HepG2 (cell line): ENCODE measurements around the gene FOXR1. TPM values are rescaled to one million over a fixed set of nuclear protein-coding genes. Genes with fewer than 3 reads are reported as not detected.

Experiments used
- CCDC6 ChIP-seq: sonication (generic); formaldehyde crosslinking; IDR thresholded peaks from 2 replicates; pipeline ENCODE4 v1.8.1; 2022; ENCODE audit warnings: mild to moderate bottlenecking, missing genetic modification reagents, moderate library complexity
- FOXJ3 ChIP-seq: sonication (generic); formaldehyde crosslinking; IDR thresholded peaks from 2 replicates; pipeline ENCODE4 v1.4.0; 2020; ENCODE audit warnings: missing genetic modification reagents, mild to moderate bottlenecking, borderline replicate concordance
- HOXA5 ChIP-seq: sonication (generic); formaldehyde crosslinking; IDR thresholded peaks from 2 replicates; pipeline ENCODE4 v1.4.0; 2020; ENCODE audit warnings: missing genetic modification reagents
- KDM2A ChIP-seq: sonication (generic); formaldehyde crosslinking; IDR thresholded peaks from 2 replicates; pipeline ENCODE4 v1.4.0; 2020; ENCODE audit warnings: low read depth, missing genetic modification reagents, borderline replicate concordance
- KDM5B ChIP-seq: sonication (generic); formaldehyde crosslinking; IDR thresholded peaks from 2 replicates; pipeline ENCODE4 v1.4.0; 2020; ENCODE audit warnings: missing genetic modification reagents, mild to moderate bottlenecking, borderline replicate concordance
- MTA3 ChIP-seq: sonication (generic); formaldehyde crosslinking; IDR thresholded peaks from 2 replicates; pipeline ENCODE4 v1.4.0; 2020; ENCODE audit warnings: missing genetic modification reagents
- NCOA1 ChIP-seq: sonication (generic); formaldehyde crosslinking; IDR thresholded peaks from 2 replicates; pipeline ENCODE4 v1.9.0; 2021; ENCODE audit warnings: missing genetic modification reagents
- NKX3-1 ChIP-seq: sonication (generic); formaldehyde crosslinking; IDR thresholded peaks from 2 replicates; pipeline ENCODE4 v1.5.0; 2020; ENCODE audit warnings: missing genetic modification reagents
- PPARG ChIP-seq: conservative IDR thresholded peaks from 2 replicates; pipeline ENCODE4 v1.6.1; 2016; ENCODE audit warnings: missing biosample characterization, missing genetic modification reagents
- TFDP2 ChIP-seq: sonication (generic); formaldehyde crosslinking; IDR thresholded peaks from 2 replicates; pipeline ENCODE4 v1.4.0; 2020; ENCODE audit warnings: missing genetic modification reagents
- USF2 ChIP-seq, 2 experiments: sonication (generic) in 1 of 2; formaldehyde crosslinking in 1 of 2; IDR thresholded peaks; 2 replicates each; pipeline versions ENCODE4 v1.5.1 to v1.6.1; 2011 to 2020; ENCODE audit warnings: borderline replicate concordance in 1 of 2, low read depth in 1 of 2, low read length in 1 of 2, mild to moderate bottlenecking in 1 of 2, missing genetic modification reagents in 1 of 2, moderate library complexity in 1 of 2
- WIZ ChIP-seq: sonication (generic); formaldehyde crosslinking; IDR thresholded peaks from 2 replicates; pipeline ENCODE4 v1.5.1; 2020; ENCODE audit warnings: mild to moderate bottlenecking, missing genetic modification reagents
- ZBTB21 ChIP-seq: sonication (generic); formaldehyde crosslinking; IDR thresholded peaks from 2 replicates; pipeline ENCODE4 v1.4.0; 2020; ENCODE audit warnings: missing genetic modification reagents
- ZBTB42 ChIP-seq: sonication (generic); formaldehyde crosslinking; IDR thresholded peaks from 2 replicates; pipeline ENCODE4 v1.5.0; 2020; ENCODE audit warnings: mild to moderate bottlenecking, missing genetic modification reagents
- ZFP36L1 ChIP-seq: sonication (generic); formaldehyde crosslinking; IDR thresholded peaks from 2 replicates; pipeline ENCODE4 v1.8.0; 2022; ENCODE audit warnings: mild to moderate bottlenecking, missing genetic modification reagents, moderate library complexity
- ZFP90 ChIP-seq: sonication (generic); formaldehyde crosslinking; IDR thresholded peaks from 2 replicates; pipeline ENCODE4 v1.8.0; 2022; ENCODE audit warnings: missing genetic modification reagents, mild to moderate bottlenecking, inconsistent platforms, borderline replicate concordance
- ZKSCAN5 ChIP-seq: sonication (generic); formaldehyde crosslinking; IDR thresholded peaks from 2 replicates; pipeline ENCODE4 v1.5.1; 2020; ENCODE audit warnings: mild to moderate bottlenecking, missing genetic modification reagents
- ZNF256 ChIP-seq: sonication (generic); formaldehyde crosslinking; conservative IDR thresholded peaks from 2 replicates; pipeline ENCODE4 v1.4.0; 2020; ENCODE audit warnings: missing genetic modification reagents
- ZNF280D ChIP-seq: sonication (generic); formaldehyde crosslinking; IDR thresholded peaks from 2 replicates; pipeline ENCODE4 v1.5.1; 2020; ENCODE audit warnings: mild to moderate bottlenecking, missing genetic modification reagents
- ZNF580 ChIP-seq: IDR thresholded peaks from 2 replicates; pipeline ENCODE4 v1.6.1; 2016; ENCODE audit warnings: low read depth, borderline replicate concordance
- ZNF670 ChIP-seq: sonication (generic); formaldehyde crosslinking; IDR thresholded peaks from 2 replicates; pipeline ENCODE4 v1.8.0; 2022; ENCODE audit warnings: mild to moderate bottlenecking, missing genetic modification reagents, borderline replicate concordance
- ZSCAN12 ChIP-seq: sonication (generic); formaldehyde crosslinking; IDR thresholded peaks from 2 replicates; pipeline ENCODE4 v1.9.0; 2021; ENCODE audit warnings: mild to moderate bottlenecking, missing genetic modification reagents
- polyA plus RNA-seq, 8 experiments: library from polyadenylated mRNA; depleted of rRNA in 3 of 8; stranded (reverse) in 7 of 8; unstranded in 1 of 8; fragments of >200 nt; fragmentation: Illumina TruSeq in 4 of 8; extraction: Trizol in 4 of 8; gene quantifications; 2 replicates each; pipeline versions ENCODE4 v1.2.1 to v1.2.3, GENCODE V29; 2011 to 2016; ENCODE audit warnings: low read depth in 4 of 8, missing spikeins in 1 of 8, mixed read lengths in 1 of 8; ENCODE audit not compliant: insufficient read depth in 1 of 8
- total RNA-seq, 5 experiments: library from RNA; depleted of rRNA; stranded (reverse); fragments of >200 nt; fragmentation: Illumina TruSeq; extraction: Trizol; gene quantifications; 2 replicates each; pipeline ENCODE4 v1.2.3, GENCODE V29; 2016; ENCODE audit warnings: low read depth in 1 of 5

Gene FOXR1
- total and polyA plus RNA-seq, 2 of the 13 experiments (the other 11 are each of a cell fraction or from before 2014, with no cell fraction given): not detected

GRCh38 chr11:118996926-118997626, 25.5 kb downstream of the FOXR1 start (continued):
- TF ChIP-seq ZNF580 (CRISPR knock-in tag): 0 out of 2 replicates have a peak, but pooled peaks have one; percentile 8
- no peak for TF ChIP-seq PPARG
- no peak for TF ChIP-seq ZBTB21 (CRISPR knock-in tag)
- TF ChIP-seq ZFP90: 0 out of 2 replicates have a peak, but pooled peaks have one; percentile 40
- no peak for TF ChIP-seq ZNF256 (CRISPR knock-in tag)
- no peak for TF ChIP-seq TFDP2 (CRISPR knock-in tag)
- no peak for TF ChIP-seq ZSCAN12 (CRISPR knock-in tag)
- no peak for TF ChIP-seq ZBTB42
- peak; percentile 21; the same call in 1 of the 2 replicates for TF ChIP-seq WIZ
- no peak for TF ChIP-seq ZFP36L1 (CRISPR knock-in tag)
- no peak for TF ChIP-seq MTA3
- peak; percentile 12; the same call in 1 of the 2 replicates for TF ChIP-seq HOXA5
- no peak for TF ChIP-seq ZKSCAN5 (CRISPR knock-in tag)
- no peak for TF ChIP-seq KDM5B
- no peak for TF ChIP-seq USF2 (IDR thresholded peaks at IDR 0.05; ENCODE audit: low read depth, low read length)
- no peak for TF ChIP-seq USF2 (CRISPR knock-in tag; IDR thresholded peaks at IDR 0.05; ENCODE audit: borderline replicate concordance)
- TF ChIP-seq FOXJ3: 0 out of 2 replicates have a peak, but pooled peaks have one; percentile 13
- TF ChIP-seq KDM2A: no peak
- TF ChIP-seq ZNF280D (CRISPR knock-in tag): no peak
- TF ChIP-seq NKX3-1 (CRISPR knock-in tag): 0 out of 2 replicates have a peak, but pooled peaks have one; percentile 15
- no peak for TF ChIP-seq NCOA1 (CRISPR knock-in tag)
- TF ChIP-seq CCDC6 (CRISPR knock-in tag): 0 out of 2 replicates have a peak, but pooled peaks have one; percentile 33
- TF ChIP-seq ZNF670: 0 out of 2 replicates have a peak, but pooled peaks have one; percentile 4
